Chondrocyte (in vitro differentiated cells): ENCODE measurements around the gene PCAT7. TPM values are rescaled to one million over a fixed set of nuclear protein-coding genes. Genes with fewer than 3 reads are reported as not detected.
"Not testable (repeated sequence)": the region's sequence is repeated elsewhere in the genome, so short reads cannot be mapped to it uniquely, and the experiment has no call there.

Source experiments
- DNase-seq: peaks from one replicate; pipeline ENCODE4 v3.0.0; 2021; ENCODE audit warnings: mixed read lengths, low spot score
- H3K27ac Mint-ChIP-seq: one replicate; pipeline ENCODE4 v1.8.0; 2021; ENCODE audit warnings: mild to moderate bottlenecking, moderate library complexity, mixed read lengths; ENCODE audit not compliant: unreplicated experiment
- H3K27me3 Mint-ChIP-seq: 2 replicates; pipeline ENCODE4 v1.8.0; 2021; ENCODE audit warnings: low read depth, mixed read lengths
- H3K36me3 Mint-ChIP-seq: 2 replicates; pipeline ENCODE4 v1.8.0; 2021; ENCODE audit warnings: low read depth, mixed read lengths
- H3K4me1 Mint-ChIP-seq: 2 replicates; pipeline ENCODE4 v1.8.0; 2021; ENCODE audit warnings: low read depth, mild to moderate bottlenecking, mixed read lengths
- H3K4me3 Mint-ChIP-seq: one replicate; pipeline ENCODE4 v1.8.0; 2021; ENCODE audit warnings: mild to moderate bottlenecking, moderate library complexity, mixed read lengths; ENCODE audit not compliant: unreplicated experiment
- H3K9me3 Mint-ChIP-seq: 2 replicates; pipeline ENCODE4 v1.8.0; 2021; ENCODE audit warnings: low read depth, mixed read lengths
- CTCF ChIP-seq: fragments of 200-600 bp; sonication (generic); IDR thresholded peaks from 2 replicates; pipeline ENCODE4 v1.5.0; 2021; ENCODE audit warnings: antibody characterized with exemption, mild to moderate bottlenecking, moderate library complexity
- long read RNA-seq: library from polyadenylated mRNA; stranded (forward); transcript quantifications from one replicate; pipeline ENCODE4 v2.0.0, GENCODE V29; 2021
- total RNA-seq: library from RNA; stranded (reverse); gene quantifications from 3 replicates; pipeline ENCODE4 v1.2.1, GENCODE V29; 2021

PCAT7 gene
- total RNA-seq: 8.1 to 10.2 TPM (median 8.7 TPM) in 3 replicates
- long read RNA-seq, transcript PCAT7-202 (3 exons, 3,974 nt): major isoform, 5 of 10 reads
- long read RNA-seq, partial matches to known transcripts: 0 of 10 reads
- long read RNA-seq, other reads (novel, unspliced or antisense): 2 of 10 reads

GRCh38 chr9:94554439-94555331 is at the start of gene PCAT7:
Gene PCAT7 (plus strand): TSS chr9:94555083.
- H3K27ac Mint-ChIP-seq: no peak within 1 kb of the TSS
- no peak within 1 kb of the TSS for H3K4me3 Mint-ChIP-seq
- no peaks in the 10 kb centered on the region for H3K9me3 Mint-ChIP-seq
- no peak for DNase-seq
- peaks cover 8% of the 10 kb centered on the region for H3K36me3 Mint-ChIP-seq
- H3K4me1 Mint-ChIP-seq: no peaks in the 10 kb centered on the region
- H3K27me3 Mint-ChIP-seq: no peaks in the 10 kb centered on the region
- TF ChIP-seq CTCF: peak; percentile 82

DNA sequence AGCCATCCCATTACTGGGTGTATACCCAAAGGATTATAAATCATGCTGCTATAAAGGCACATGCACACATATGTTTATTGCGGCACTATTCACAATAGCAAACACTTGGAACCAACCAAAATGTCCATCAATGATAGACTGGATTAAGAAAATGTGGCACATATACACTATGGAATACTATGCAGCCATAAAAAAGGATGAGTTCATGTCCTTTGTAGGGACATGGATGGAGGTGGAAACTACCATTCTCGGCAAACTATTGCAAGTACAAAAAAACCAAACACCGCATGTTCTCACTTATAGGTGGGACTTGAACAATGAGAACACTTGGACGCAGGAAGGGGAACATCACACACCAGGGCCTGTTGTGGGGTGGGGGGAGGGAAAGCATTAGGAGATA is 48.5 kb upstream of the PCAT7 start:
- H3K36me3 Mint-ChIP-seq, H3K27me3 Mint-ChIP-seq, DNase-seq, H3K4me3 Mint-ChIP-seq, H3K27ac Mint-ChIP-seq, H3K4me1 Mint-ChIP-seq, H3K9me3 Mint-ChIP-seq: not testable (repeated sequence)

DNA sequence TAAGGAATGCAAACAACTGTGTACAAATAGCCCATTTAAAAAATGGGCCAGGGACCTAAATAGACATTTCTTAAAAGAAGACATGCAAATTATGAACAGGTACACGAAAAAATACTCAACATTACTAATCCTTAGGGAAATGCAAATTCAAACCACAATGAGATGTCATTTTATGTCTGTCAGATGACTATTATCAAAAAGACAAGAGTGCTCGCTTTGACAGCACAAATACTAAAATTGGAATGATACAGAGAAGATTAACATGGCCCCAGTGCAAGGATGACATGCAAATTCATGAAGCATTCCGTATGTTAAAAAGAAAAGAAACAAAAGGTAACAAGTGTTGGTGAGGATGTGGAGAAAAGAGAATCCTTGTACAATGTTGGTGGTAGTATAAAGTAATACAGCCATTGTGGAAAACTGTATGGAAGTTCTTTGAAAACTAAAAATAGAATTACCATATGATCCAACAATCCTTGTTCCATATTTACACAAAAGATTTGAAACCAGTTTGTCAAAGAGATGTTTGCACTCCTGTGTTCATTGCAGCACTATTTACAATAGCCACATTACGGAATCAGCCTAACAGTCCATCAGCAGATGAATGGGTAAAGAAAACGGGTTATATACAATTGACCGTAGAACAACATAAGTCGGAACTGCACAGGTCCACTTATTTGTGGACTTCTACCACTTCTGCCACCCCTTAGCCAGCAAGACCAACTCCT is 47.2 kb upstream of the PCAT7 start:
- Mint-ChIP-seq H3K27ac (no peak overlapping the region), H3K9me3 (no peaks in the 10 kb centered on the region), H3K36me3 (no peaks in the 10 kb centered on the region)

DNA sequence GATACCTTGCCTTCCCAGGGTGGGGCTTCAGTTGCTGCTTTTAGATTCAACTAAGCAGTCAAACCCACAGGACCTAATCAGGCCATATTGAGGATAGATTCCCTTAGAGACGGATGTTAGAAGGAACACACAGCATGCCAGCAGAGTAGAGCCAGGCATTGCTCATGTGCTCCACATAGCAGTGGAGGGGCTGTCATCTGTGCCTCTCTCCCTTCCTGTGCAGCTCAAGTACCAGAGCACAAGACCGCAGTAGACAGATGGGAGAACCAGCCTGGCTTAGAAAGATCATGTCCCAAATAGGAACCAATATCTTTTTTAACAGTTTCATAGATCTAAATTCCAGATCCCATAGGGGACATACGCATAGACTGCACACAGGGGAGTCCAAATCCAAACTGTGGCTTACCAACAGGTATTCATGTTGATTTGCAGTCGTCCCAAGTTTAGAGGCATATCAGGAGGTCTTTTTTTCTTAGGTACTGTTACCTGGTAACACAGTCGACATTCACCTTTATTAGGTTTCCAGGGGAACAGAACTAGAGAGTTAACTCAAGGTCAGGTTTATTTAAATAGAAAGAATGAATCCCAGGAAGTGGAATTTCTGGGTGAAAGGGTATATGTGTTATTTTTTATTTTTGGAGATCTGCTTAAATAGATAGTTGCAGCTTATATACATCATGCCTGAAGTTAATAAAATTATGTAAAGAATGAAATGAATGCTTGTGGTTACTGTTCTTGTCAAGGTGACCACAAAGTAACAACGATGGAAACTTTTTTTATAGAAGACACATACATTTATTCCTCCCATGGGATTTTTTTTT is 43.5 kb upstream of the PCAT7 start:
- Mint-ChIP-seq H3K4me3 (peak overlapping the region; percentile 26), H3K9me3 (no peaks in the 10 kb centered on the region), H3K27ac (peak overlapping the region; percentile 91), H3K27me3 (no peaks in the 10 kb centered on the region), H3K4me1 (peaks cover 41% of the 10 kb centered on the region), H3K36me3 (no peaks in the 10 kb centered on the region)
- no peak for DNase-seq
- TF ChIP-seq CTCF: no peak

More for the DNA sequence above, 47.2 kb upstream of the PCAT7 start:
- Mint-ChIP-seq H3K4me3 (no peak overlapping the region), H3K27me3 (no peaks in the 10 kb centered on the region), H3K4me1 (peaks cover 22% of the 10 kb centered on the region)
- no peak for TF ChIP-seq CTCF
- no peak for DNase-seq

DNA sequence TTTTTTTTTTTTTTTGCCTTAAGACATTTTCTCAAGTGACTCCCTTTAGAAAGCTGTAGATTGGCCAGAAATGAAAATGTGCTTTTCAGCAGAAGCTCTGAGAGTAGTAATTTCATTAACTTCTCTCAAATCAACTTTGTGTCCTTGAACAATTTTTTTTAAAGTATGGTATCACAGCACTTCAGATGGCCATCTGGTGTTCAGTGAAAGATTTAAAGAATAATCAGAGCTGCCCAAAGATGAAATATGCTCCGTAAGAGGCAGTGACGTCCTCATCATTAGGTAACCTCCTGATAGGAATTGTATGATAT is 43.0 kb upstream of the PCAT7 start:
- peaks cover 41% of the 10 kb centered on the region for H3K4me1 Mint-ChIP-seq
- H3K27me3 Mint-ChIP-seq: no peaks in the 10 kb centered on the region
- H3K27ac Mint-ChIP-seq: peak overlapping the region; percentile 91
- no peaks in the 10 kb centered on the region for H3K36me3 Mint-ChIP-seq
- no peaks in the 10 kb centered on the region for H3K9me3 Mint-ChIP-seq
- no peak for DNase-seq
- TF ChIP-seq CTCF: peak; percentile 31
- peak overlapping the region; percentile 26 for H3K4me3 Mint-ChIP-seq
